Muscle layer of colon (tissue), 2 donors: ENCODE data around the gene TTI1.

Experiments used
- H3K27ac ChIP-seq: one replicate; pipeline ENCODE4 v1.7.0; 2013; ENCODE audit warnings: low read depth, mild to moderate bottlenecking, low read length, moderate library complexity
- H3K27me3 ChIP-seq, 2 donors: one replicate each; pipeline ENCODE4 v1.7.0; 2013; ENCODE audit warnings: low read length in 2 of 2, mild to moderate bottlenecking in 2 of 2; ENCODE audit not compliant: insufficient read depth in 2 of 2, control insufficient read depth in 1 of 2
- H3K36me3 ChIP-seq: one replicate; pipeline ENCODE4 v1.7.0; 2013; ENCODE audit warnings: mild to moderate bottlenecking, low read length; ENCODE audit not compliant: insufficient read depth
- H3K4me1 ChIP-seq: one replicate; pipeline ENCODE4 v1.7.0; 2013; ENCODE audit warnings: mild to moderate bottlenecking, low read length; ENCODE audit not compliant: insufficient read depth
- H3K4me3 ChIP-seq, 2 donors: one replicate each; pipeline ENCODE4 v1.7.0; 2013; ENCODE audit warnings: low read length in 2 of 2, low read depth in 1 of 2, mild to moderate bottlenecking in 1 of 2, moderate library complexity in 1 of 2
- H3K9ac ChIP-seq: one replicate; pipeline ENCODE4 v1.7.0; 2013; ENCODE audit warnings: low read length
- H3K9me3 ChIP-seq: one replicate; pipeline ENCODE4 v1.7.0; 2013; ENCODE audit warnings: mild to moderate bottlenecking, low read length
- donor health status: abdominal sarcoma.
- donor health status: Adenocarcinoma of cecum.

The TTI1 gene

GRCh38 chr20:37984018-37984785, 49.1 kb downstream of the TTI1 start:
- Histone ChIP-seq H3K36me3 (peaks cover 12% of the 10 kb centered on the region), H3K4me1 (peaks cover 13% of the 10 kb centered on the region), H3K9me3 (no peaks in the 10 kb centered on the region), H3K27ac (no peak overlapping the region), H3K9ac (no peak overlapping the region), H3K4me3 (no peak overlapping the region), H3K27me3 (no peaks in the 10 kb centered on the region)

GRCh38 chr20:37983286-37983685, 50.0 kb downstream of the TTI1 start:
- Histone ChIP-seq H3K27me3 (no peaks in the 10 kb centered on the region), H3K9ac (no peak overlapping the region), H3K9me3 (no peaks in the 10 kb centered on the region), H3K4me1 (peaks cover 13% of the 10 kb centered on the region), H3K36me3 (peaks cover 4% of the 10 kb centered on the region), H3K27ac (no peak overlapping the region), H3K4me3 (no peak overlapping the region)

- H3K27ac ChIP-seq, result no peak overlapping the region
- no peaks in the 10 kb centered on the region for H3K27me3 ChIP-seq
- H3K36me3 ChIP-seq, result peaks cover 4% of the 10 kb centered on the region
- H3K4me1 ChIP-seq, result peaks cover 4% of the 10 kb centered on the region
- H3K9me3 ChIP-seq, result no peaks in the 10 kb centered on the region
- H3K4me3 ChIP-seq, result no peak overlapping the region
- no peak overlapping the region for H3K9ac ChIP-seq
Measured at GRCh38 chr20:37981568-37981967, 51.7 kb downstream of the TTI1 start.

- no peak overlapping the region for H3K9ac ChIP-seq
- H3K27me3 ChIP-seq, result no peaks in the 10 kb centered on the region
- H3K4me3 ChIP-seq, result no peak overlapping the region
- no peaks in the 10 kb centered on the region for H3K9me3 ChIP-seq
- no peak overlapping the region for H3K27ac ChIP-seq
- peaks cover 4% of the 10 kb centered on the region for H3K36me3 ChIP-seq
- H3K4me1 ChIP-seq, result no peaks in the 10 kb centered on the region
Measured at GRCh38 chr20:37980876-37981275, 52.4 kb downstream of the TTI1 start.

- peaks cover 4% of the 10 kb centered on the region for H3K36me3 ChIP-seq
- no peak overlapping the region for H3K27ac ChIP-seq
- no peaks in the 10 kb centered on the region for H3K4me1 ChIP-seq
- H3K9ac ChIP-seq, result no peak overlapping the region
- no peaks in the 10 kb centered on the region for H3K27me3 ChIP-seq
- H3K9me3 ChIP-seq, result no peaks in the 10 kb centered on the region
- no peak overlapping the region for H3K4me3 ChIP-seq
Measured at GRCh38 chr20:37980383-37980782, 52.9 kb downstream of the TTI1 start.

GRCh38 chr20:37979021-37979985, 54.0 kb downstream of the TTI1 start:
- Histone ChIP-seq H3K4me1 (no peaks in the 10 kb centered on the region), H3K4me3 (no peak overlapping the region), H3K9ac (no peak overlapping the region), H3K36me3 (peaks cover 4% of the 10 kb centered on the region), H3K9me3 (no peaks in the 10 kb centered on the region), H3K27me3 (no peaks in the 10 kb centered on the region), H3K27ac (no peak overlapping the region)

GRCh38 chr20:37977786-37978185, 55.5 kb downstream of the TTI1 start:
- no peaks in the 10 kb centered on the region for H3K9me3 ChIP-seq
- peaks cover 4% of the 10 kb centered on the region for H3K36me3 ChIP-seq
- no peaks in the 10 kb centered on the region for H3K4me1 ChIP-seq
- no peak overlapping the region for H3K27ac ChIP-seq
- no peaks in the 10 kb centered on the region for H3K27me3 ChIP-seq
- no peak overlapping the region for H3K4me3 ChIP-seq
- H3K9ac ChIP-seq, result no peak overlapping the region

- Histone ChIP-seq H3K36me3 (peaks cover 4% of the 10 kb centered on the region), H3K27me3 (no peaks in the 10 kb centered on the region), H3K9ac (no peak overlapping the region), H3K4me3 (no peak overlapping the region), H3K27ac (no peak overlapping the region), H3K4me1 (no peaks in the 10 kb centered on the region), H3K9me3 (no peaks in the 10 kb centered on the region)
Measured at GRCh38 chr20:37977338-37977737, 55.9 kb downstream of the TTI1 start.

GRCh38 chr20:37976887-37977286, 56.4 kb downstream of the TTI1 start:
- no peak overlapping the region for H3K4me3 ChIP-seq
- H3K4me1 ChIP-seq, result no peaks in the 10 kb centered on the region
- H3K27ac ChIP-seq, result no peak overlapping the region
- H3K9ac ChIP-seq, result no peak overlapping the region
- H3K9me3 ChIP-seq, result no peaks in the 10 kb centered on the region
- H3K27me3 ChIP-seq, result no peaks in the 10 kb centered on the region
- H3K36me3 ChIP-seq, result peaks cover 4% of the 10 kb centered on the region

- Histone ChIP-seq H3K4me1 (no peaks in the 10 kb centered on the region), H3K4me3 (no peak overlapping the region), H3K36me3 (no peaks in the 10 kb centered on the region), H3K27ac (no peak overlapping the region), H3K9me3 (no peaks in the 10 kb centered on the region), H3K27me3 (no peaks in the 10 kb centered on the region), H3K9ac (no peak overlapping the region)
Measured at GRCh38 chr20:37973059-37973910, 60.0 kb downstream of the TTI1 start.
